Ovary (tissue), 9 donors: Measurements from ENCODE around the gene NFILZ. TPM values are rescaled to one million over a fixed set of nuclear protein-coding genes. Genes with fewer than 3 reads are reported as not detected.

Experiments used
- DNase-seq, 5 donors: peaks; one replicate each; pipeline ENCODE4 v3.0.0-alpha.2; 2019 to 2020
- H3K27ac ChIP-seq, 2 donors: fragments of 200-600 bp; one replicate each; pipeline versions ENCODE4 v1.5.1 to v1.8.0; 2019 to 2022
- H3K27me3 ChIP-seq: fragments of 200-600 bp; one replicate; pipeline ENCODE4 v1.8.0; 2022
- H3K36me3 ChIP-seq: fragments of 200-600 bp; sonication (generic); one replicate; pipeline ENCODE4 v1.5.1; 2019
- H3K4me1 ChIP-seq: one replicate; pipeline ENCODE4 v1.8.1; 2013; ENCODE audit warnings: mild to moderate bottlenecking, moderate library complexity; ENCODE audit not compliant: insufficient read depth
- H3K4me3 ChIP-seq: fragments of 200-600 bp; sonication (generic); one replicate; pipeline ENCODE4 v1.5.1; 2017
- H3K9me3 ChIP-seq, 2 donors: fragments of 200-600 bp in 1 of 2; sonication (generic) in 1 of 2; one replicate each; pipeline versions ENCODE4 v1.5.1 to v1.8.1; 2013 to 2019; ENCODE audit warnings: mild to moderate bottlenecking in 1 of 2, moderate library complexity in 1 of 2
- CTCF ChIP-seq, 3 donors: fragments of 450-650 bp in 2 of 3; fragments of 200-600 bp in 1 of 3; IDR thresholded peaks; one replicate each; pipeline versions ENCODE4 v1.5.1 to v1.8.0; 2016 to 2022; ENCODE audit warnings: antibody characterized with exemption in 3 of 3, mild to moderate bottlenecking in 1 of 3
- EP300 ChIP-seq: sonication (generic); formaldehyde crosslinking; IDR thresholded peaks from one replicate; pipeline ENCODE4 v1.6.1; 2017; ENCODE audit warnings: antibody characterized with exemption
- POLR2A ChIP-seq: fragments of 450-650 bp; IDR thresholded peaks from one replicate; pipeline ENCODE4 v1.6.1; 2017; ENCODE audit warnings: antibody characterized with exemption, mild to moderate bottlenecking, moderate library complexity
- WGBS, 3 donors: extraction: QIAGEN DNeasy Blood & Tissue Kit in 1 of 3; methylation state at CpG; one replicate each; pipeline versions ENCODE4 v1.1.5 to v1.1.7; 2013 to 2017; 5-methylcytosine and 5-hydroxymethylcytosine counted together
- intact Hi-C, 4 donors: fragments of 100-400 bp; cut with DNase I; formaldehyde crosslinking; loops; one replicate each; pipeline versions ENCODE4 v1.11.0 to v1.15.1; 2022 to 2023
- polyA plus RNA-seq, 2 donors: library from polyadenylated mRNA; stranded (reverse); fragments of 200-250 nt in 1 of 2; fragments of 350-450 nt in 1 of 2; fragmentation: Illumina TruSeq in 1 of 2; extraction: RNeasy Lipid Tissue Mini Kit (QIAGEN cat#74804) in 1 of 2; gene quantifications; one replicate each; pipeline ENCODE4 v1.2.3, GENCODE V29; 2013 to 2014
- total RNA-seq, 7 donors: library from RNA; depleted of rRNA in 2 of 7; stranded (reverse); fragments of >200 nt in 2 of 7; fragmentation: NEBNext Ultra II Directional in 3 of 7; extraction: Animal tissue kit (Norgen Biotek cat#: 25700) in 3 of 7; gene quantifications; one replicate each; pipeline versions ENCODE4 v1.1.0 to v1.2.4, GENCODE V29; 2016 to 2023
- donor health status: DM: no; HTN: no; CAD: no; lungs with moderate emphysema.
- donor health status: DM: no; HTN: no; CAD: no.
- donor health status: Bipolar disorder and iron deficiency.
- donor health status: DM: yes; HTN: yes; CAD: no.
- donor health status: DM: no; HTN: no; CAD: no.
- donor health status: DM: yes; HTN: yes; CAD: no.

The NFILZ gene
- total and polyA plus RNA-seq, 9 donors = not detected

GRCh38 chr19:8595651-8596050, 34.8 kb upstream of the NFILZ start:
- WGBS, 3 donors = 67 to 74% (median 73%) methylated on average over 15 of the region's 15 CpGs
- Histone ChIP-seq H3K27ac (no peak overlapping the region), H3K36me3 (no peaks in the 10 kb centered on the region), H3K27me3 (no peaks in the 10 kb centered on the region), H3K4me3 (no peak overlapping the region), H3K4me1 (no peaks in the 10 kb centered on the region), H3K9me3 (no peaks in the 10 kb centered on the region)
- DNase-seq = peak in 2 of 5 donors; percentile 47 to 56
- intact Hi-C loops = no loop called here
- TF ChIP-seq CTCF (IDR thresholded peaks at IDR 0.05) (no peak), EP300 (no peak), POLR2A (no peak)

- intact Hi-C loops = no loop called here
- Histone ChIP-seq H3K4me3 (no peak overlapping the region), H3K9me3 (no peaks in the 10 kb centered on the region), H3K36me3 (no peaks in the 10 kb centered on the region), H3K27ac (no peak overlapping the region), H3K27me3 (no peaks in the 10 kb centered on the region), H3K4me1 (no peaks in the 10 kb centered on the region)
- WGBS, 3 donors = 84 to 88% (median 87%) methylated on average over 23 of the region's 23 CpGs
- TF ChIP-seq POLR2A (no peak), EP300 (no peak), CTCF (IDR thresholded peaks at IDR 0.05) (no peak)
- no peak for DNase-seq
These were observed 34.3 kb upstream of the NFILZ start for GRCh38 chr19:8596168-8596567.

DNA sequence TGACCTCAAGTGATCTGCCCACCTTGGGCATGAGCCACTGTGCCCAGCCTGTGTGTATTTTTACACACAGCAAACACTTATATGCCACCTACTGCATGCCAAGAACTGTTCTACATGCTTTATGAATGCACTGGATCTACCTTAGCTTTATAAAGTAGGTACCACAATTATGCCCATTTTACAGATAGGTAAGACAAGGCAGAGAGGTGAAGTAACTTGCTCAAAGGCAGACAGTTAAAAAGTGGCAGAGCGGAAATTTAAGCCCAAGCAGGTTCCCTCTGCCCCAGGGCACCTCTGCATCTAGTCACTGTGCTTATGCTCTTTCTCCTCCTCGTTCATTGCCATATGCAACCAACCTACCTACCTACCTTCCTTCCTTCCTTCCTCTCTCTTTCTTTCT, 30.4 kb upstream of the NFILZ start:
- H3K4me1 ChIP-seq = no peaks in the 10 kb centered on the region
- H3K9me3 ChIP-seq = no peaks in the 10 kb centered on the region
- TF ChIP-seq POLR2A (no peak), CTCF (IDR thresholded peaks at IDR 0.05) (no peak), EP300 (no peak)
- WGBS, 3 donors = 95 to 98% (median 96%) methylated on average over 2 of the region's 2 CpGs
- H3K27ac ChIP-seq = no peak overlapping the region
- no peaks in the 10 kb centered on the region for H3K27me3 ChIP-seq
- H3K4me3 ChIP-seq = no peak overlapping the region
- DNase-seq = no peak
- intact Hi-C loops = no loop called here
- no peaks in the 10 kb centered on the region for H3K36me3 ChIP-seq

- H3K27me3 ChIP-seq = no peaks in the 10 kb centered on the region
- H3K27ac ChIP-seq = no peak overlapping the region
- no peaks in the 10 kb centered on the region for H3K9me3 ChIP-seq
- no peaks in the 10 kb centered on the region for H3K4me1 ChIP-seq
- WGBS, 3 donors = 96 to 99% (median 96%) methylated on average over 14 to 16 of the region's 16 CpGs
- intact Hi-C loops = no loop called here
- H3K36me3 ChIP-seq = no peaks in the 10 kb centered on the region
- no peak overlapping the region for H3K4me3 ChIP-seq
- no peak for DNase-seq
- TF ChIP-seq POLR2A (no peak), EP300 (no peak), CTCF (IDR thresholded peaks at IDR 0.05) (no peak)
These were observed 29.6 kb upstream of the NFILZ start for GRCh38 chr19:8600816-8601215.

DNA sequence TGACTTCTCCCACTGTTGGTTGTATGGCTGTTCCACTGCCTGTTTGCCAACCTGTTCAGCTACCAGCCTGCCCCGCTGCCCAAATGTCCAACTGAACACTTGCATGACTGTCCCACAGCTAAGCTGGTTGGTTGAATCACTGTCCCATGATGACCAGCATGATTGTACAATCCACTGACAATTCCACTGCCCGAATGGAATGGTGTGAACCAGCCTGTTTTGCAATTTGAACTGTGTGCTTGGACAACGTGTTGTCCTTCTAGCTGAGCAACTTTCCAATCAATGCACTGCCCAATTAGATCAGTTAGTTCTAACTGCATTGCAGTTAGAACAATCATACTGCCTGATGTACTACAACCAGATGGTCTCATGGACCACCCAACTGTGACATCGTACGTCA, 28.6 kb upstream of the NFILZ start:
- Histone ChIP-seq H3K9me3 (no peaks in the 10 kb centered on the region), H3K4me1 (no peaks in the 10 kb centered on the region), H3K4me3 (no peak overlapping the region), H3K27ac (no peak overlapping the region), H3K36me3 (no peaks in the 10 kb centered on the region), H3K27me3 (no peaks in the 10 kb centered on the region)
- TF ChIP-seq POLR2A (no peak), CTCF (IDR thresholded peaks at IDR 0.05) (no peak), EP300 (no peak)
- WGBS, 3 donors = 81 to 95% (median 94%) methylated on average over 5 of the region's 5 CpGs
- no peak for DNase-seq
- intact Hi-C loops = no loop called here
